Endothelial cell of umbilical vein (primary cell): Measurements from ENCODE around the gene WBP2. TPM values are rescaled to one million over a fixed set of nuclear protein-coding genes. Genes with fewer than 3 reads are reported as not detected.

Source experiments
- BruUV-seq: library from RNA; stranded (reverse); fragments of 400-500 nt; replicated peaks from 2 replicates; lab custom pipeline; 2021; lab: Mats Ljungman, UMichigan
- CTCF ChIA-PET: fragments of 300-600, 350-600 bp; sonication (Branson Sonifier 250); formaldehyde crosslinking; loops from one replicate; lab custom pipeline; 2021; ENCODE audit warnings: antibody characterized with exemption, inconsistent platforms; lab: Charles Lee
- POLR2A ChIA-PET: fragments of 300-600, 350-600 bp; sonication (Branson Sonifier 250); formaldehyde crosslinking; loops from one replicate; lab custom pipeline; 2021; ENCODE audit warnings: antibody characterized with exemption, inconsistent platforms; lab: Charles Lee
- DNase-seq: peaks from one replicate; pipeline ENCODE4 v3.0.0-alpha.2; 2011; ENCODE audit warnings: low read depth, low spot score
- FAIRE-seq: peaks from 2 replicates; lab custom pipeline; 2011; peaks lifted over from hg19 to GRCh38; lab: Jason Lieb, UNC
- H2AFZ ChIP-seq: 2 replicates; pipeline ENCODE4 v1.6.0; 2012; ENCODE audit warnings: low read depth, low read length, control low read depth, inconsistent platforms
- H3K27ac ChIP-seq: 2 replicates; pipeline ENCODE4 v1.5.1; 2011; ENCODE audit warnings: low read depth, mild to moderate bottlenecking, control low read depth, low read length, moderate library complexity; ENCODE audit not compliant: insufficient read depth
- H3K27me3 ChIP-seq, 2 experiments: 2 replicates each; pipeline versions ENCODE4 v1.6.0 to v1.6.1; 2011; ENCODE audit warnings: low read length in 2 of 2, mixed read lengths in 1 of 2; ENCODE audit not compliant: control insufficient read depth in 2 of 2, insufficient read depth in 2 of 2
- H3K36me3 ChIP-seq, 2 experiments: 2 replicates in 1 of 2; 3 replicates in 1 of 2; pipeline ENCODE4 v1.5.1; 2011; ENCODE audit warnings: low read length in 2 of 2, mild to moderate bottlenecking in 1 of 2, moderate library complexity in 1 of 2; ENCODE audit not compliant: control insufficient read depth in 2 of 2, insufficient read depth in 2 of 2; ENCODE audit errors: extremely low read depth in 1 of 2
- H3K4me1 ChIP-seq: 3 replicates; pipeline ENCODE4 v1.5.1; 2011; ENCODE audit warnings: mild to moderate bottlenecking, low read length; ENCODE audit not compliant: control insufficient read depth, insufficient read depth; ENCODE audit errors: extremely low read depth
- H3K4me2 ChIP-seq: 2 replicates; pipeline ENCODE4 v1.6.1; 2011; ENCODE audit warnings: low read length, control low read depth, mixed read lengths; ENCODE audit not compliant: insufficient read depth
- H3K4me3 ChIP-seq, 3 experiments: fragments of 200-600 bp in 1 of 3; sonication (generic), shearing (Covaris generic) in 1 of 3; replicated peaks in 1 of 3; 2 replicates each; pipeline ENCODE4 v1.5.1; 2011 to 2016; ENCODE audit warnings: control low read depth in 3 of 3, low read length in 3 of 3, mild to moderate bottlenecking in 2 of 3, inconsistent platforms in 1 of 3, low read depth in 1 of 3, moderate library complexity in 1 of 3; ENCODE audit not compliant: insufficient read depth in 1 of 3
- H3K79me2 ChIP-seq: 2 replicates; pipeline ENCODE4 v1.6.0; 2012; ENCODE audit warnings: low read length, inconsistent platforms; ENCODE audit not compliant: control insufficient read depth, insufficient read depth
- H3K9ac ChIP-seq: replicated peaks from 2 replicates; pipeline ENCODE3; 2011; ENCODE audit warnings: low read length, control low read depth; ENCODE audit not compliant: insufficient read depth; ENCODE audit errors: extremely low read depth
- H3K9me1 ChIP-seq: replicated peaks from 3 replicates; pipeline ENCODE4 v1.6.0; 2011; ENCODE audit warnings: mild to moderate bottlenecking, low read length; ENCODE audit not compliant: control insufficient read depth, insufficient read depth; ENCODE audit errors: extremely low read depth
- H3K9me3 ChIP-seq: replicated peaks from 2 replicates; pipeline ENCODE4 v1.5.1; 2012; ENCODE audit warnings: low read length, inconsistent platforms; ENCODE audit not compliant: control insufficient read depth, insufficient read depth
- H4K20me1 ChIP-seq: replicated peaks from 2 replicates; pipeline ENCODE3; 2011; ENCODE audit warnings: mild to moderate bottlenecking, low read length; ENCODE audit not compliant: control insufficient read depth, insufficient read depth; ENCODE audit errors: extremely low read depth
- CTCF ChIP-seq, 2 donors: IDR thresholded peaks; 1 replicate in 1 of 2; 2 replicates in 1 of 2; pipeline ENCODE4 v1.5.1; 2011; ENCODE audit warnings: low read length in 2 of 2, mild to moderate bottlenecking in 2 of 2, moderate library complexity in 2 of 2, control low read depth in 1 of 2, inconsistent platforms in 1 of 2, low read depth in 1 of 2; ENCODE audit not compliant: insufficient read depth in 1 of 2; ENCODE audit errors: extremely low read depth in 1 of 2
- JUN ChIP-seq: IDR thresholded peaks from 2 replicates; pipeline ENCODE4 v1.6.1; 2011; ENCODE audit warnings: borderline replicate concordance, low read depth; ENCODE audit not compliant: insufficient read length, insufficient read depth
- MYC ChIP-seq: IDR thresholded peaks from one replicate; pipeline ENCODE4 v1.6.1; 2011; ENCODE audit warnings: mild to moderate bottlenecking, low read depth, low read length
- POLR2A ChIP-seq: IDR thresholded peaks from 2 replicates; pipeline ENCODE4 v1.6.1; 2012; ENCODE audit warnings: low read depth, mild to moderate bottlenecking, control low read depth, low read length
- dilution Hi-C: fragments of 300-500 bp; cut with MboI; formaldehyde crosslinking; loops from one replicate; pipeline ENCODE4 v1.15.0; 2019; ENCODE audit warnings: low sequenced_read_pairs; ENCODE audit not compliant: extremely low pct_ligation_motif_present
- intact Hi-C: fragments of 100-400 bp; cut with micrococcal nuclease; formaldehyde crosslinking; loops from one replicate; pipeline ENCODE4 v1.10.0; 2022
- polyA plus RNA-seq, 4 experiments: library from polyadenylated mRNA; depleted of rRNA in 3 of 4; stranded (reverse) in 3 of 4; unstranded in 1 of 4; fragments of >200 nt; gene quantifications; 2 replicates each; pipeline versions ENCODE4 v1.2.1 to v1.2.3, GENCODE V29; 2011 to 2012; ENCODE audit warnings: missing spikeins in 1 of 4
- total RNA-seq: library from RNA; stranded (reverse); gene quantifications from 2 replicates; pipeline ENCODE4 v1.2.3, GENCODE V29; 2021

The WBP2 gene
- total and polyA plus RNA-seq, 2 donors (not counting 3 experiments of a cell fraction or from before 2014, with no cell fraction given) = 81.5 to 126 TPM

- Histone ChIP-seq H3K4me1 (peaks cover 7% of the 10 kb centered on the region), H3K9ac (no peak overlapping the region), H2AFZ (no peak overlapping the region), H3K9me1 (no peaks in the 10 kb centered on the region), H3K27ac (no peak overlapping the region), H3K9me3 (no peaks in the 10 kb centered on the region), H3K4me3 (no peak overlapping the region), H3K79me2 (no peaks in the 10 kb centered on the region), H3K36me3 (peaks cover 0 to 32% of the 10 kb centered on the region in 2 experiments), H4K20me1 (no peaks in the 10 kb centered on the region), H3K4me2 (no peak overlapping the region), H3K27me3 (no peaks in the 10 kb centered on the region)
- no peak for DNase-seq
- intact Hi-C loops (no loop called here), dilution Hi-C loops (no loop called here)
- POLR2A ChIA-PET = interaction anchor here (1.5 kb wide), 1 partner anchor 44 kb away, joined by 3 read pairs; no protein-coding TSS in a partner anchor
- CTCF ChIA-PET = interaction anchor here (1.1 to 2.4 kb wide), 3 partner anchors 17 to 70 kb away, joined by 3 to 9 read pairs (median 3); no protein-coding TSS in a partner anchor
- BruUV-seq = no TSS peak
- no peak for TF ChIP-seq MYC
- no peak for TF ChIP-seq JUN
- no peak for TF ChIP-seq CTCF (IDR thresholded peaks at IDR 0.05; ENCODE audit: extremely low read depth in 1 of 2, insufficient read depth in 1 of 2, low read depth in 1 of 2, low read length in 2 of 2)
- TF ChIP-seq POLR2A = no peak
- FAIRE-seq = no peak
Measured at GRCh38 chr17:75824050-75824552, 31.0 kb downstream of the WBP2 start.
